Natural killer cell (primary cell): Measurements from ENCODE around the gene RFX7. TPM values are rescaled to one million over a fixed set of nuclear protein-coding genes. Genes with fewer than 3 reads are reported as not detected.
"Not testable (repeated sequence)": the region's sequence is repeated elsewhere in the genome, so short reads cannot be mapped to it uniquely, and the experiment has no call there.

Experiments used
- ATAC-seq, 3 donors: fragments of 150-1000 bp in 2 of 3; fragments of 200-7000 bp in 1 of 3; cut with Tn5 transposase; 1 replicate in 1 of 3; 2 replicates in 2 of 3; pipeline ENCODE4 v1.10.0; 2021; ENCODE audit warnings: mild to moderate bottlenecking in 2 of 3, moderate library complexity in 2 of 3
- DNase-seq, 2 donors: peaks; one replicate each; pipeline versions ENCODE4 v3.0.0 to v3.0.0-alpha.2; 2013 to 2021; ENCODE audit warnings: mixed read lengths in 1 of 2
- H3K27ac ChIP-seq: one replicate; pipeline ENCODE4 v1.5.1; 2013; ENCODE audit warnings: mild to moderate bottlenecking, low read length
- H3K27me3 ChIP-seq: one replicate; pipeline ENCODE4 v1.6.1; 2013; ENCODE audit warnings: low read length; ENCODE audit not compliant: control insufficient read depth, insufficient read depth
- H3K36me3 ChIP-seq: one replicate; pipeline ENCODE4 v1.6.1; 2013; ENCODE audit warnings: low read length; ENCODE audit not compliant: control insufficient read depth, insufficient read depth
- H3K4me1 ChIP-seq: one replicate; pipeline ENCODE4 v1.6.1; 2013; ENCODE audit warnings: low read length; ENCODE audit not compliant: control insufficient read depth, insufficient read depth
- H3K4me3 ChIP-seq: one replicate; pipeline ENCODE4 v1.5.1; 2013; ENCODE audit warnings: low read length
- H3K9me3 ChIP-seq: one replicate; pipeline ENCODE4 v1.6.1; 2013; ENCODE audit warnings: low read length; ENCODE audit not compliant: control insufficient read depth, insufficient read depth
- H3K27ac Mint-ChIP-seq, 2 donors: one replicate each; pipeline ENCODE4 v1.8.0; 2022; ENCODE audit warnings: mild to moderate bottlenecking in 2 of 2, mixed read lengths in 2 of 2, moderate library complexity in 1 of 2
- H3K27me3 Mint-ChIP-seq, 2 donors: one replicate each; pipeline ENCODE4 v1.8.0; 2022; ENCODE audit warnings: low read depth in 2 of 2, mixed read lengths in 2 of 2
- H3K36me3 Mint-ChIP-seq: one replicate; pipeline ENCODE4 v1.8.0; 2022; ENCODE audit warnings: mixed read lengths
- H3K4me1 Mint-ChIP-seq, 2 donors: one replicate each; pipeline ENCODE4 v1.8.0; 2022; ENCODE audit warnings: mixed read lengths in 2 of 2
- H3K4me3 Mint-ChIP-seq: one replicate; pipeline ENCODE4 v1.8.0; 2022; ENCODE audit warnings: mild to moderate bottlenecking, moderate library complexity, mixed read lengths
- H3K9me3 Mint-ChIP-seq, 2 donors: one replicate each; pipeline ENCODE4 v1.8.0; 2022; ENCODE audit warnings: mixed read lengths in 2 of 2
- WGBS: methylation state at CpG from one replicate; pipeline ENCODE4 v1.1.7; 2013; ENCODE audit warnings: missing lambda C conversion rate; ENCODE audit not compliant: insufficient coverage; 5-methylcytosine and 5-hydroxymethylcytosine counted together
- intact Hi-C: fragments of 100-400 bp; cut with micrococcal nuclease; formaldehyde crosslinking; loops from one replicate; pipeline ENCODE4 v1.14.2; 2022
- total RNA-seq, 4 donors: library from RNA; stranded (reverse); fragments of 120-200 nt in 1 of 4; gene quantifications; one replicate each; pipeline versions ENCODE4 v1.2.3 to v1.2.4, GENCODE V29; 2013 to 2022
- TF ChIP-seq, protein P1 (sequence below): fragments of 200-600 bp; IDR thresholded peaks from one replicate; pipeline ENCODE4 v1.8.0; 2022; ENCODE audit warnings: antibody characterized with exemption

The RFX7 gene
- total RNA-seq, 3 donors from 2014 or later (not counting 1 experiment from before 2014, with no cell fraction given) = 25.0 to 37.4 (median 33.8) TPM

DNA sequence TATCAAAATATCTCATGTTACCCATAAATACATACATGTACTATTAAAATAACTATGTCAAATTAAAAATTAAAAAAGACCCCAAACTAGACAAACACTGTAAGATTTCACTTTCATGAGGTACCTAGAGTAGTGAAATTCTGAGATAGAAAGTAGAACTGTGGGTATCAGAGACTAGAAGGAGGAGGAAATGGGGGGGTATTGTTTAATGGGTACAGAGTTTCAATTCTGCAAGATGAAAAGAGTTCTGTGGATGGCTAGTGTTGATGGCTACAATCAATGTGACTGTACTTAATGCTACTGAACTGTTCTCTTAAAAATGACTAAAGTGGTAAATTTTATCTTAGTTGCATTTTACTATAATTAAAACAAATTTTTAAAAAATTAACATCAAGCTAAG, 36.6 kb downstream of the RFX7 start:
- Mint-ChIP-seq H3K4me1 (peaks cover 88 to 92% of the 10 kb centered on the region in 2 donors), H3K4me3 (no peak overlapping the region), H3K27me3 (no peaks in the 10 kb centered on the region), H3K36me3 (no peaks in the 10 kb centered on the region), H3K9me3 (no peaks in the 10 kb centered on the region), H3K27ac (peak overlapping the region in 1 of 2 donors; percentile 52)
- peak in 1 of 3 donors; percentile 55 for ATAC-seq
- no peaks in the 10 kb centered on the region for H3K36me3 ChIP-seq
- H3K9me3 ChIP-seq = no peaks in the 10 kb centered on the region
- intact Hi-C loops = no loop called here
- TF ChIP-seq, protein P1, sequence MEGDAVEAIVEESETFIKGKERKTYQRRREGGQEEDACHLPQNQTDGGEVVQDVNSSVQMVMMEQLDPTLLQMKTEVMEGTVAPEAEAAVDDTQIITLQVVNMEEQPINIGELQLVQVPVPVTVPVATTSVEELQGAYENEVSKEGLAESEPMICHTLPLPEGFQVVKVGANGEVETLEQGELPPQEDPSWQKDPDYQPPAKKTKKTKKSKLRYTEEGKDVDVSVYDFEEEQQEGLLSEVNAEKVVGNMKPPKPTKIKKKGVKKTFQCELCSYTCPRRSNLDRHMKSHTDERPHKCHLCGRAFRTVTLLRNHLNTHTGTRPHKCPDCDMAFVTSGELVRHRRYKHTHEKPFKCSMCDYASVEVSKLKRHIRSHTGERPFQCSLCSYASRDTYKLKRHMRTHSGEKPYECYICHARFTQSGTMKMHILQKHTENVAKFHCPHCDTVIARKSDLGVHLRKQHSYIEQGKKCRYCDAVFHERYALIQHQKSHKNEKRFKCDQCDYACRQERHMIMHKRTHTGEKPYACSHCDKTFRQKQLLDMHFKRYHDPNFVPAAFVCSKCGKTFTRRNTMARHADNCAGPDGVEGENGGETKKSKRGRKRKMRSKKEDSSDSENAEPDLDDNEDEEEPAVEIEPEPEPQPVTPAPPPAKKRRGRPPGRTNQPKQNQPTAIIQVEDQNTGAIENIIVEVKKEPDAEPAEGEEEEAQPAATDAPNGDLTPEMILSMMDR = no peak
- H3K4me1 ChIP-seq = peaks cover 8% of the 10 kb centered on the region
- no peak overlapping the region for H3K27ac ChIP-seq
- no peak overlapping the region for H3K4me3 ChIP-seq
- DNase-seq = peak in 1 of 2 donors; percentile 24
- H3K27me3 ChIP-seq = no peaks in the 10 kb centered on the region

DNA sequence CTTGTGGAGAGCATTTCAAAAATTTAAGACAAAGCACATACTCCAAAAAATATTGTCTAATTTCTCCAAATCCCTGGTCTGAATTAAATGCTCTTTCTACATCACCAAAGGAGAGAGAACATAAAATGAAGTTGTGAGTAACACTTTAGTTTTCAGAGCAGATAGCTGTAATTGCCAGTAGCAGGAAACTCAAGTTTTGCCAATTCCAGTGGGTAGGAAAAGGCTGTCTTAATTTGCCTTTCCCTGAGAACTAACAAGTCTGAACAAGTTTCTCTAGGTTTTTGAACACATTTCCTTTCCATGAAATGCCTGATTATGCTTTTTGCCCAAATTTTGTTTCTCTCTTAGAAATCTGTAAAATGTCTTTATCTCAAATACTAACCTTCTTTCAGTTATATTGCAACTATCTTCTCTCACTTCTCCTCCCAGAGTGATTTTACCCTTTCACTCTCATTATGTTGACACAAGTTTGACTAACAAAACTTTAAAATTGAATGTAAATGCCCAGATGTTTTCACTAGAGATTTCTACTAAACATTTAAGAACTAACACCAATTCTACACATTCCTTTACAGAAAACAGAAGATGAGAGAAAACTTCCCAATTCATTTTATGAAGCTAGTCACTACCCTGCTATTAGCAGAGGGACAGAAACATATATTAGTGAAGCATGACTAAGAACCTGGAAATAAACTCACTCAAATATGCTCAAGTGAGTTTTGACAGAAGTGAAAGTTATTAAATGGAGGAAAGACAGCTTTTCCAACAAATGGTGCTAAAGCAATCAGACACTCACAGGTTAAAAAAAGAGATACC, 38.4 kb downstream of the RFX7 start:
- Mint-ChIP-seq H3K4me3 (no peak overlapping the region), H3K9me3 (no peaks in the 10 kb centered on the region), H3K27me3 (no peaks in the 10 kb centered on the region), H3K27ac (no peak overlapping the region), H3K4me1 (peaks cover 72 to 77% of the 10 kb centered on the region in 2 donors), H3K36me3 (no peaks in the 10 kb centered on the region)
- H3K36me3 ChIP-seq = no peaks in the 10 kb centered on the region
- H3K9me3 ChIP-seq = no peaks in the 10 kb centered on the region
- no peaks in the 10 kb centered on the region for H3K27me3 ChIP-seq
- intact Hi-C loops = no loop called here
- H3K27ac ChIP-seq = no peak overlapping the region
- DNase-seq (no peak), ATAC-seq (no peak)
- H3K4me1 ChIP-seq = peaks cover 8% of the 10 kb centered on the region
- TF ChIP-seq, protein P1 = no peak
- H3K4me3 ChIP-seq = no peak overlapping the region

DNA sequence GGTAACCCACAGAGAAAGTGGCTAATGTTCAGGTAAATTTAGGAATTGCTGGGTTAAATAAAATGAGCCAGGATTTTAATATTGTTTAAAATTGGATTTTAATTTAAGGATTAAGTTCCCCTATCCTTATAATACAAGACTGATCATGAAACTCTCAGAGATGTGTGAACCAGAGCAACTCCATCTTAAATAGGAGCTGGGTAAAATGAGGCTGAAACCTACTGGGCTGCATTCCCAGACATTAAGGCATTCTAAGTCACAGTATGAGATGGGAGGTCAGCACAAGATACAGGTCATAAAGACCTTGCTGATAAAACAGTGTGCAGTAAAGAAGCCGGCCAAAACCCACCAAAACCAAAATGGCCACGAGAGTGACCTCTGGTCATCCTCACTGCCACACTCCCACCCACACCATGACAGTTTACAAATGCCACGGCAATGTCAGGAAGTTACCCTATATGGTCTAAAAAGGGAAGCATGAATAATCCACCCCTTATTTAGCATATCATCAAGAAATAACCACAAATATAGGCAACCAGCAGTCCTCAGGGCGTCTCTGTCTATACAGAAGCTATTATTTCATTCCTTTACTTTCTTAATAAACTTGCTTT, 40.3 kb downstream of the RFX7 start:
- DNase-seq, H3K4me1 ChIP-seq, intact Hi-C loops, H3K27me3 Mint-ChIP-seq, H3K4me3 ChIP-seq, H3K36me3 ChIP-seq, H3K9me3 Mint-ChIP-seq, H3K27ac Mint-ChIP-seq, H3K36me3 Mint-ChIP-seq, H3K27me3 ChIP-seq, H3K27ac ChIP-seq, ATAC-seq, H3K9me3 ChIP-seq: not testable (repeated sequence)
- Mint-ChIP-seq H3K4me1 (peaks cover 58 to 59% of the 10 kb centered on the region in 2 donors), H3K4me3 (peak overlapping the region; percentile 42)
- 60% methylated on average over 4 of the region's 4 CpGs for WGBS

DNA sequence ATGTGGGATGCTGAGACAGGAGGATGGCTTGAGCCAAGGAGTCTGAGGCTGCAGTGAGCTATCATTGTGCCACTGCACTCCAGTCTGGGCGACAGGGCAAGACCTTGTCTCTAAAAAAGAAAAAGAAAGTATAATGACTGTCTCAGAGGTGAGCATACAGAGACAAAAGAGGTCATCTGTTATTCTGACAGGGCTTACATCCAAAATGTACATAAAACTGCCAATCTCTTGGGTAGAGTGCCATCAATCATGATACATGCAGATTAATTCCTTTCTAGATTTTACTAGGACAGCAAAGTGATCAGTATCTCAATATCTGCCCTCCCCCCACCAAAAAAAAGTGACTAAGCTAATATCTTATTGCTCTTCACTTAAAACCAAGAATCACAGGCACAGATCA, 41.0 kb downstream of the RFX7 start:
- Mint-ChIP-seq H3K36me3 (no peaks in the 10 kb centered on the region), H3K4me1 (peaks cover 52% of the 10 kb centered on the region in 2 donors), H3K4me3 (no peak overlapping the region), H3K27ac (peak overlapping the region in 1 of 2 donors; percentile 7), H3K27me3 (no peaks in the 10 kb centered on the region), H3K9me3 (no peaks in the 10 kb centered on the region)
- TF ChIP-seq, protein P1 = no peak
- H3K36me3 ChIP-seq = no peaks in the 10 kb centered on the region
- peaks cover 5% of the 10 kb centered on the region for H3K4me1 ChIP-seq
- H3K27me3 ChIP-seq = no peaks in the 10 kb centered on the region
- no peak overlapping the region for H3K27ac ChIP-seq
- WGBS = 88% methylated on average over 1 of the region's 1 CpG
- no peak overlapping the region for H3K4me3 ChIP-seq
- H3K9me3 ChIP-seq = no peaks in the 10 kb centered on the region
- ATAC-seq (no peak), DNase-seq (no peak)
- intact Hi-C loops = no loop called here
